Muscle layer of colon (tissue), 2 donors: ENCODE measurements around the gene USP15.
A peak's percentile ranks its signal among the peaks of the same experiment; 100 is the strongest.

Experiments
- H3K27ac ChIP-seq: one replicate; pipeline ENCODE4 v1.7.0; 2013; ENCODE audit warnings: low read depth, mild to moderate bottlenecking, low read length, moderate library complexity
- H3K27me3 ChIP-seq, 2 donors: one replicate each; pipeline ENCODE4 v1.7.0; 2013; ENCODE audit warnings: low read length in 2 of 2, mild to moderate bottlenecking in 2 of 2; ENCODE audit not compliant: insufficient read depth in 2 of 2, control insufficient read depth in 1 of 2
- H3K36me3 ChIP-seq: one replicate; pipeline ENCODE4 v1.7.0; 2013; ENCODE audit warnings: mild to moderate bottlenecking, low read length; ENCODE audit not compliant: insufficient read depth
- H3K4me1 ChIP-seq: one replicate; pipeline ENCODE4 v1.7.0; 2013; ENCODE audit warnings: mild to moderate bottlenecking, low read length; ENCODE audit not compliant: insufficient read depth
- H3K4me3 ChIP-seq, 2 donors: one replicate each; pipeline ENCODE4 v1.7.0; 2013; ENCODE audit warnings: low read length in 2 of 2, low read depth in 1 of 2, mild to moderate bottlenecking in 1 of 2, moderate library complexity in 1 of 2
- H3K9ac ChIP-seq: one replicate; pipeline ENCODE4 v1.7.0; 2013; ENCODE audit warnings: low read length
- H3K9me3 ChIP-seq: one replicate; pipeline ENCODE4 v1.7.0; 2013; ENCODE audit warnings: mild to moderate bottlenecking, low read length
- donor health status: abdominal sarcoma.
- donor health status: Adenocarcinoma of cecum.

The USP15 gene

GRCh38 chr12:62382526-62382925, 122.3 kb downstream of the USP15 start:
- H3K36me3 ChIP-seq = no peaks in the 10 kb centered on the region
- H3K9me3 ChIP-seq = no peaks in the 10 kb centered on the region
- no peak overlapping the region for H3K27ac ChIP-seq
- H3K4me3 ChIP-seq = no peak overlapping the region
- no peak overlapping the region for H3K9ac ChIP-seq
- H3K4me1 ChIP-seq = no peaks in the 10 kb centered on the region
- H3K27me3 ChIP-seq = no peaks in the 10 kb centered on the region

GRCh38 chr12:62396750-62397149, 136.5 kb downstream of the USP15 start:
- Histone ChIP-seq H3K4me1 (no peaks in the 10 kb centered on the region), H3K36me3 (peaks cover 40% of the 10 kb centered on the region), H3K27ac (no peak overlapping the region), H3K9ac (no peak overlapping the region), H3K27me3 (no peaks in the 10 kb centered on the region), H3K4me3 (no peak overlapping the region), H3K9me3 (no peaks in the 10 kb centered on the region)

- H3K4me3 ChIP-seq = no peak overlapping the region
- H3K9ac ChIP-seq = no peak overlapping the region
- no peaks in the 10 kb centered on the region for H3K4me1 ChIP-seq
- H3K27ac ChIP-seq = no peak overlapping the region
- peaks cover 31% of the 10 kb centered on the region for H3K36me3 ChIP-seq
- no peaks in the 10 kb centered on the region for H3K9me3 ChIP-seq
- no peaks in the 10 kb centered on the region for H3K27me3 ChIP-seq
Measured at GRCh38 chr12:62400135-62400534, 139.9 kb downstream of the USP15 start.

- H3K9me3 ChIP-seq = no peaks in the 10 kb centered on the region
- no peak overlapping the region for H3K27ac ChIP-seq
- no peak overlapping the region for H3K4me3 ChIP-seq
- H3K36me3 ChIP-seq = peaks cover 28% of the 10 kb centered on the region
- H3K27me3 ChIP-seq = no peaks in the 10 kb centered on the region
- H3K4me1 ChIP-seq = no peaks in the 10 kb centered on the region
- no peak overlapping the region for H3K9ac ChIP-seq
Measured at GRCh38 chr12:62401631-62402030, 141.4 kb downstream of the USP15 start.

- peaks cover 28% of the 10 kb centered on the region for H3K36me3 ChIP-seq
- H3K27me3 ChIP-seq = no peaks in the 10 kb centered on the region
- no peaks in the 10 kb centered on the region for H3K4me1 ChIP-seq
Measured at GRCh38 chr12:62403031-62403430, 142.8 kb downstream of the USP15 start.

GRCh38 chr12:62407587-62407986, 147.4 kb downstream of the USP15 start:
- H3K9ac ChIP-seq = no peak overlapping the region
- H3K9me3 ChIP-seq = no peaks in the 10 kb centered on the region

More at GRCh38 chr12:62403031-62403430, 142.8 kb downstream of the USP15 start:
- H3K4me3 ChIP-seq = no peak overlapping the region
- no peak overlapping the region for H3K9ac ChIP-seq
- no peaks in the 10 kb centered on the region for H3K9me3 ChIP-seq
- no peak overlapping the region for H3K27ac ChIP-seq

GRCh38 chr12:62409068-62409467, 148.9 kb downstream of the USP15 start:
- H3K36me3 ChIP-seq = peaks cover 2% of the 10 kb centered on the region
- H3K9ac ChIP-seq = no peak overlapping the region
- H3K27me3 ChIP-seq = no peaks in the 10 kb centered on the region
- H3K4me3 ChIP-seq = no peak overlapping the region
- no peak overlapping the region for H3K27ac ChIP-seq
- H3K4me1 ChIP-seq = no peaks in the 10 kb centered on the region
- H3K9me3 ChIP-seq = no peaks in the 10 kb centered on the region

More at GRCh38 chr12:62407587-62407986, 147.4 kb downstream of the USP15 start:
- no peak overlapping the region for H3K27ac ChIP-seq
- H3K27me3 ChIP-seq = no peaks in the 10 kb centered on the region
- no peak overlapping the region for H3K4me3 ChIP-seq
- H3K4me1 ChIP-seq = no peaks in the 10 kb centered on the region
- H3K36me3 ChIP-seq = peaks cover 10% of the 10 kb centered on the region

GRCh38 chr12:62414180-62414579, 154.0 kb downstream of the USP15 start:
- no peaks in the 10 kb centered on the region for H3K4me1 ChIP-seq
- no peaks in the 10 kb centered on the region for H3K27me3 ChIP-seq
- H3K9ac ChIP-seq = no peak overlapping the region
- H3K27ac ChIP-seq = no peak overlapping the region
- H3K36me3 ChIP-seq = no peaks in the 10 kb centered on the region
- H3K4me3 ChIP-seq = no peak overlapping the region
- no peaks in the 10 kb centered on the region for H3K9me3 ChIP-seq

- Histone ChIP-seq H3K4me1 (no peaks in the 10 kb centered on the region), H3K27me3 (no peaks in the 10 kb centered on the region), H3K4me3 (no peak overlapping the region), H3K27ac (no peak overlapping the region), H3K9ac (no peak overlapping the region), H3K9me3 (no peaks in the 10 kb centered on the region), H3K36me3 (no peaks in the 10 kb centered on the region)
Measured at GRCh38 chr12:62426089-62426488, 165.9 kb downstream of the USP15 start.

- Histone ChIP-seq H3K4me3 (no peak overlapping the region), H3K9ac (no peak overlapping the region), H3K36me3 (no peaks in the 10 kb centered on the region), H3K4me1 (no peaks in the 10 kb centered on the region), H3K27me3 (peaks cover 0 to 8% of the 10 kb centered on the region in 2 donors), H3K27ac (no peak overlapping the region), H3K9me3 (no peaks in the 10 kb centered on the region)
Measured at GRCh38 chr12:62429457-62429856, 169.3 kb downstream of the USP15 start.

GRCh38 chr12:62434494-62435302, 174.5 kb downstream of the USP15 start:
- no peak overlapping the region for H3K27ac ChIP-seq
- no peak overlapping the region for H3K9ac ChIP-seq

More at GRCh38 chr12:62434494-62435302, 174.5 kb downstream of the USP15 start:
- Histone ChIP-seq H3K36me3 (no peaks in the 10 kb centered on the region), H3K4me1 (no peaks in the 10 kb centered on the region), H3K9me3 (no peaks in the 10 kb centered on the region), H3K4me3 (peak overlapping the region; percentile 62 to 89), H3K27me3 (peaks cover 0 to 14% of the 10 kb centered on the region in 2 donors)
